ENCODE data around the gene RPS6KA5. TPM values are rescaled to one million over a fixed set of nuclear protein-coding genes. Genes with fewer than 3 reads are reported as not detected.

RPS6KA5 gene
- total RNA-seq, 1 donor from 2014 or later = 0.21 TPM

DNA sequence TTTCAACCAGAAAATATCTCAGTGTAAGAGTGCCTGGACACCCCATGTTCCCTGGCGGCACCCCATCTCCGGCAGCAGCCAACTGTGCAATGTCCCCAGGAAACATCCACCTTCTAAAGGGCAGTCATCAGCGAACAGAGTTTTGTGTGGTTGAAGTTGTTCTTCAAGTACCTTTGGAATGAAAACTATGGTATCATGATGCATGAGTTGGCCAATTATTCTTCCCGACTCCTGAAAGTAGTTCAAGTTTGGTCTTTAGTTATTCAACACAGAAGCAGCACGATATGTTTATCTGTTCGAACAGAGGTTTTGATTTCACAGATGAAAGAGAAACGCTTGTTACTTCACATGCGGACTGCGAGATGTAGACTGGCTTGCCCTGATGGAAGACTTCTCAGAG lies 223.1 kb downstream of the RPS6KA5 start:
- H3K4me1 ChIP-seq = no peaks in the 10 kb centered on the region
- TF ChIP-seq, protein P1, sequence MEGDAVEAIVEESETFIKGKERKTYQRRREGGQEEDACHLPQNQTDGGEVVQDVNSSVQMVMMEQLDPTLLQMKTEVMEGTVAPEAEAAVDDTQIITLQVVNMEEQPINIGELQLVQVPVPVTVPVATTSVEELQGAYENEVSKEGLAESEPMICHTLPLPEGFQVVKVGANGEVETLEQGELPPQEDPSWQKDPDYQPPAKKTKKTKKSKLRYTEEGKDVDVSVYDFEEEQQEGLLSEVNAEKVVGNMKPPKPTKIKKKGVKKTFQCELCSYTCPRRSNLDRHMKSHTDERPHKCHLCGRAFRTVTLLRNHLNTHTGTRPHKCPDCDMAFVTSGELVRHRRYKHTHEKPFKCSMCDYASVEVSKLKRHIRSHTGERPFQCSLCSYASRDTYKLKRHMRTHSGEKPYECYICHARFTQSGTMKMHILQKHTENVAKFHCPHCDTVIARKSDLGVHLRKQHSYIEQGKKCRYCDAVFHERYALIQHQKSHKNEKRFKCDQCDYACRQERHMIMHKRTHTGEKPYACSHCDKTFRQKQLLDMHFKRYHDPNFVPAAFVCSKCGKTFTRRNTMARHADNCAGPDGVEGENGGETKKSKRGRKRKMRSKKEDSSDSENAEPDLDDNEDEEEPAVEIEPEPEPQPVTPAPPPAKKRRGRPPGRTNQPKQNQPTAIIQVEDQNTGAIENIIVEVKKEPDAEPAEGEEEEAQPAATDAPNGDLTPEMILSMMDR (IDR thresholded peaks at IDR 0.05) = no peak
- H3K27me3 ChIP-seq = no peaks in the 10 kb centered on the region
- no peak overlapping the region for H3K27ac ChIP-seq
- intact Hi-C loops (cut with DNase I) = no loop called here
- no peaks in the 10 kb centered on the region for H3K36me3 ChIP-seq
- H3K4me3 ChIP-seq = no peak overlapping the region
- DNase-seq (ENCODE audit: low spot score in 2 of 2) = peak in 1 of 2 donors; percentile 5
- no peaks in the 10 kb centered on the region for H3K9me3 ChIP-seq

DNA sequence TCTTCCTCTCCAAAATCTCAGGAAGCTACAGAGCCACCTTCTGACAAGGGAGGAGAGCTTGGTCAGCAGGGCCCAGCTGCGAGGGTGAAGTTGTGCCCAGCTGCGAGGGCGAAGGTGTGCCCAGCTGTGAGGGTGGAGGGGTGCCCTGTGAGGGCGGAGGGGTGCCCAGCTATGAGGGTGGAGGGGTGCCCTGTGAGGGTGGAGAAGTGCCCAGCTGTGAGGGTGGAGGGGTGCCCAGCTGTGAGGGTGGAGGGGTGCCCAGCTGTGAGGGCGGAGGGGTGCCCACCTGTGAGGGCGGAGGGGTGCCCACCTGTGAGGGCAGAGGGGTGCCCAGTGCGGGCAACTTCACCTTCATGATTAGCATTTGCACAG lies 223.8 kb downstream of the RPS6KA5 start:
- intact Hi-C loops (cut with DNase I) = no loop called here
- Histone ChIP-seq H3K36me3 (no peaks in the 10 kb centered on the region), H3K4me3 (no peak overlapping the region), H3K9me3 (no peaks in the 10 kb centered on the region), H3K27me3 (no peaks in the 10 kb centered on the region), H3K4me1 (no peaks in the 10 kb centered on the region), H3K27ac (no peak overlapping the region)
- DNase-seq (ENCODE audit: low spot score in 2 of 2) = peak in 1 of 2 donors; percentile 44
- TF ChIP-seq, protein P1 (IDR thresholded peaks at IDR 0.05) = no peak

DNA sequence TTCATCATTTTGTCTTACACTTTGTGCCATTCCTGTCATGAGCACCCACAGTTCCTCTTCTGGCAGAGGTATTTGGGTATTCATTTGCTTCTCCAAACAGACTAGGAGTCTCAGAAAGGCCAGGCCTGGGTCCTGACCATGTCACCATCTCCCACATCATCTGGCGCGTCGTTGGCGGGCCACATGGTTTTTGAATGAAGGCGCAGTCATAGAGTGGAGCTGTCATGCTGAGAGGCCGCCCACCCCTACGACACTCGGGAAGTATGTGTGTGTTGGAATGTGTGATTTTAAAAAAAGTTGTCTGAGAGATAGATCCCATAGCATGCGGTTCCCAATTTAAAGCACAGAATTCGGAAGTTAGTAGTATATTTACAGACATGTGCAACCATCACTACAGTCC lies 228.6 kb downstream of the RPS6KA5 start:
- Histone ChIP-seq H3K9me3 (no peaks in the 10 kb centered on the region), H3K36me3 (no peaks in the 10 kb centered on the region), H3K27me3 (no peaks in the 10 kb centered on the region), H3K4me3 (no peak overlapping the region), H3K4me1 (peaks cover 4 to 5% of the 10 kb centered on the region in 2 donors), H3K27ac (no peak overlapping the region)
- TF ChIP-seq, protein P1 (IDR thresholded peaks at IDR 0.05) = no peak
- DNase-seq (ENCODE audit: low spot score in 2 of 2) = no peak
- intact Hi-C loops (cut with DNase I) = no loop called here

DNA sequence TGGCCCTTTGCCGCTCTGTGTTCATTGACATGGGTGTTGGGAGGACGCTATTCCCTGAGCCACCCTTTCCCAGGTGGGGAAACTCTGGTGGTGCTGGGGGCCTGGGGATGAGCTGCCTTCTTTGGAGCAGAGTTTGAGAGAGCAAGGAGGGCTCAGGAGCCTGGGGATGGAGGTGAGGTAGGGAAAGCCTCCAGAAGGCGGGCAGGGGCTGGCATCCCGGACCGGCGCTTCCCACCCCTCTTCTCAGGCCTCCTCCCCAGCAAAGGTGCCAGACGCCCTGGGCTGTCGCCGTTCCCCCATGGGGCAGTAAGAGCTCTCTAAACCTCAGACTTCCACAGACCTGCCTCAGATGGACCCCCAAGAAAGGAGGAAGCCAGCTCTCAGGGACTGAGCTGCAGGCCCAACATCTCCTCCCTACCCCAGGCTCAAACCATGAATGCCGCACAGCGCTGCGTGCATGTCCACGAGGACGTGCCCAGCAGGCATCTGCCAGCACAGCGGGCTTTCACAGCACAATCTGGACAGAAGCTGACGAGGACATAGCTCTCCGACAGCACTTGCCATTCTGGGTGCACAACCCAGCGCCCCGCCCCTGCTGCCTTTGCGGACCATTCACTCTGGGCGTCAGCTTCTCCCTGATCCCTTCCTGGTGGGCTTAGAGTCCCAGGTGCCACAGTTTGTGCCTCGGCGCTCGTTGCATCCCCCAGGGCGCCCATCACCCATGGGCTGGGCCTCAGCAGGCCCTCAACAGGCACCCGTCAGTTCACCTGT lies 229.3 kb downstream of the RPS6KA5 start:
- Histone ChIP-seq H3K36me3 (no peaks in the 10 kb centered on the region), H3K27ac (no peak overlapping the region), H3K4me3 (no peak overlapping the region), H3K9me3 (no peaks in the 10 kb centered on the region), H3K4me1 (peaks cover 4 to 5% of the 10 kb centered on the region in 2 donors), H3K27me3 (no peaks in the 10 kb centered on the region)
- TF ChIP-seq, protein P1 (IDR thresholded peaks at IDR 0.05) = no peak
- no peak for DNase-seq (ENCODE audit: low spot score in 2 of 2)
- intact Hi-C loops (cut with DNase I) = no loop called here

DNA sequence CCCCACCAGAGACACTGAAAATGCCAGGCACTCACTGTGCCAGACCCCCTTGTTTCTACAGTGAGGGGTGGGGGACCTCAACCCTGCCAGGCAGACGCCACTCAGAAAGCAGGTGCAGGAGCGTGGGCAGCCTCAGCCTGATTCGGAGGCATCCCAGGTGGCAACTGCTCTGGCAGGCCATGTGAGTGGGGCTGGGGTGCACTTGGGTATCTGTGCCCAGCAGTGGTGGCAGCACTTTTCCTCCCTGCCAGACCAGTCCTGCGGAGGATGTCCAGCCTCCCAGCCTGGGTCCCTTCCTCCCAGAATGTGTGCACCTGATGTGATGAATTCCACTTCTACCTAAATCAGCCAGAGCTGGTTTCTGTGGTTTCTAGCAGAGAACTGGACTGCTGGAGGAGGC lies 230.8 kb downstream of the RPS6KA5 start:
- Histone ChIP-seq H3K4me3 (no peak overlapping the region), H3K27me3 (no peaks in the 10 kb centered on the region), H3K4me1 (peaks cover 4 to 5% of the 10 kb centered on the region in 2 donors), H3K9me3 (no peaks in the 10 kb centered on the region), H3K27ac (no peak overlapping the region), H3K36me3 (no peaks in the 10 kb centered on the region)
- intact Hi-C loops (cut with DNase I) = loop anchor here (2.0 to 10.0 kb wide), 4 partner anchors 71 to 685 kb away; partner anchors contain the start of genes CALM1, PPP4R3A and RPS6KA5
- TF ChIP-seq, protein P1 (IDR thresholded peaks at IDR 0.05) = no peak
- DNase-seq (ENCODE audit: low spot score in 2 of 2) = no peak

Data from ascending aorta (tissue), 2 donors.